IMR-90 (cell line): Measurements from ENCODE around the gene FCN1.

Source experiments
- CHD1 ChIP-seq: IDR thresholded peaks from 2 replicates; pipeline ENCODE4 v1.6.1; 2012; ENCODE audit warnings: low read depth, low read length, improper control_type of control experiment
- MAFK ChIP-seq: IDR thresholded peaks from 2 replicates; pipeline ENCODE4 v1.6.1; 2012; ENCODE audit warnings: low read depth, low read length, improper control_type of control experiment
- MXI1 ChIP-seq: IDR thresholded peaks from 2 replicates; pipeline ENCODE4 v1.6.1; 2012; ENCODE audit warnings: low read depth, mild to moderate bottlenecking, low read length, moderate library complexity, borderline replicate concordance
- NFE2L2 ChIP-seq: fragments of 150-350 bp; IDR thresholded peaks from 2 replicates; pipeline ENCODE4 v1.6.1; 2016; ENCODE audit warnings: low read depth, mild to moderate bottlenecking, low read length
- POLR2A ChIP-seq: IDR thresholded peaks from 2 replicates; pipeline ENCODE4 v1.6.1; 2012; ENCODE audit warnings: mild to moderate bottlenecking, low read depth, low read length
- RFX5 ChIP-seq: IDR thresholded peaks from 2 replicates; pipeline ENCODE4 v1.8.0; 2012; ENCODE audit warnings: low read depth, mild to moderate bottlenecking, low read length, moderate library complexity
- SMC3 ChIP-seq: fragments of 150-350 bp; IDR thresholded peaks from 2 replicates; pipeline ENCODE4 v1.6.1; 2016; ENCODE audit warnings: low read depth, mild to moderate bottlenecking, antibody characterized with exemption, low read length, moderate library complexity
- TF ChIP-seq, protein P1 (sequence below): conservative IDR thresholded peaks from 2 replicates; pipeline ENCODE4 v1.5.1; 2012; ENCODE audit warnings: mild to moderate bottlenecking, low read depth, low read length, improper control_type of control experiment

DNA sequence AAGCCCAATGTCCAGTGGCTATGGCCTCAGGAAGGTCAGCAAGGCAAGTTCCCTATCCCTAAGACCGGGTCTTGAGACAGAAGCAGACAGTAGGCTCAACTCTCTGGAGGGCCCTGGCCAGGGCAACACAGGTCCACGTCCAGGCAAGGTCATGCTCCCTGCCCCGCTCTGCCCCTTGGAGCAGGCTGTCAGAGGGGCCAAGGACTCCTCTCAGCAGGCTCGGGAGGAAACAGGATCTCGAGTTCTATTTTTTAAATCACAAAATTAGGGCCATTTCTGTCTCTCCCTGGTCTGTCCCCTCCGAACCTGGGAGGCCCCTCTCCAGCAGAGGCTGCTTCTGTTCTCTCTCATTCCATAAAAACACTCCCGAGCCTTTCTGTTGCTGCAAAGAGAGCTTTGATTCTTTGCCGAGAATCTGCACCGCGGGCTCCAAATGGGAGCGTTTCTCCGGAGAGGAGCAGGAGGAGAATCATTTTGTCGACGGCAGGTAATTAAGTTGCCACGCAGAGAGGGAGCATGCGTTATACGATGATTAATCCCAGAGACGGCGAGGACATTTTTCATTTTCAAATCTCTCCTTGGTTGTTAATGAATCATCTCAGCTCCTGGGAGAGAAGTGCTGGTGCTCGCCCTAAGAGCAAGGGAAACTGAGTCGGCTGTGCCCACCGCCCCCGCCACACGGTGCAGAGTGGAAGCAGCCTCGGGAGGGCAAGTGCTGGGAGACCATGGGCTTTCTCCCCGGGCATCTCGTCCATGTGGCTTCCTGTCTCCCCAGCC is 24.5 kb upstream of the FCN1 start:
- TF ChIP-seq RFX5 (no peak), MAFK (no peak), POLR2A (no peak), NFE2L2 (no peak), SMC3 (no peak), MXI1 (no peak), CHD1 (no peak)
- TF ChIP-seq, protein P1, sequence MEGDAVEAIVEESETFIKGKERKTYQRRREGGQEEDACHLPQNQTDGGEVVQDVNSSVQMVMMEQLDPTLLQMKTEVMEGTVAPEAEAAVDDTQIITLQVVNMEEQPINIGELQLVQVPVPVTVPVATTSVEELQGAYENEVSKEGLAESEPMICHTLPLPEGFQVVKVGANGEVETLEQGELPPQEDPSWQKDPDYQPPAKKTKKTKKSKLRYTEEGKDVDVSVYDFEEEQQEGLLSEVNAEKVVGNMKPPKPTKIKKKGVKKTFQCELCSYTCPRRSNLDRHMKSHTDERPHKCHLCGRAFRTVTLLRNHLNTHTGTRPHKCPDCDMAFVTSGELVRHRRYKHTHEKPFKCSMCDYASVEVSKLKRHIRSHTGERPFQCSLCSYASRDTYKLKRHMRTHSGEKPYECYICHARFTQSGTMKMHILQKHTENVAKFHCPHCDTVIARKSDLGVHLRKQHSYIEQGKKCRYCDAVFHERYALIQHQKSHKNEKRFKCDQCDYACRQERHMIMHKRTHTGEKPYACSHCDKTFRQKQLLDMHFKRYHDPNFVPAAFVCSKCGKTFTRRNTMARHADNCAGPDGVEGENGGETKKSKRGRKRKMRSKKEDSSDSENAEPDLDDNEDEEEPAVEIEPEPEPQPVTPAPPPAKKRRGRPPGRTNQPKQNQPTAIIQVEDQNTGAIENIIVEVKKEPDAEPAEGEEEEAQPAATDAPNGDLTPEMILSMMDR = no peak
